Activated CD8-positive, alpha-beta memory T cell treated with anti-CD3 and anti-CD28 coated beads for 4 hours (primary cell): ENCODE measurements around the gene PRDM16.
"Not testable (repeated sequence)": the region's sequence is repeated elsewhere in the genome, so short reads cannot be mapped to it uniquely, and the experiment has no call there.

ENCODE experiments used
- DNase-seq, 2 donors: peaks; one replicate each; pipeline ENCODE4 v3.0.0-alpha.2; 2020; ENCODE audit warnings: low read depth in 2 of 2

Gene PRDM16

GRCh38 chr1:3082051-3082450, 13.0 kb downstream of the PRDM16 start:
- no peak for DNase-seq

DNA sequence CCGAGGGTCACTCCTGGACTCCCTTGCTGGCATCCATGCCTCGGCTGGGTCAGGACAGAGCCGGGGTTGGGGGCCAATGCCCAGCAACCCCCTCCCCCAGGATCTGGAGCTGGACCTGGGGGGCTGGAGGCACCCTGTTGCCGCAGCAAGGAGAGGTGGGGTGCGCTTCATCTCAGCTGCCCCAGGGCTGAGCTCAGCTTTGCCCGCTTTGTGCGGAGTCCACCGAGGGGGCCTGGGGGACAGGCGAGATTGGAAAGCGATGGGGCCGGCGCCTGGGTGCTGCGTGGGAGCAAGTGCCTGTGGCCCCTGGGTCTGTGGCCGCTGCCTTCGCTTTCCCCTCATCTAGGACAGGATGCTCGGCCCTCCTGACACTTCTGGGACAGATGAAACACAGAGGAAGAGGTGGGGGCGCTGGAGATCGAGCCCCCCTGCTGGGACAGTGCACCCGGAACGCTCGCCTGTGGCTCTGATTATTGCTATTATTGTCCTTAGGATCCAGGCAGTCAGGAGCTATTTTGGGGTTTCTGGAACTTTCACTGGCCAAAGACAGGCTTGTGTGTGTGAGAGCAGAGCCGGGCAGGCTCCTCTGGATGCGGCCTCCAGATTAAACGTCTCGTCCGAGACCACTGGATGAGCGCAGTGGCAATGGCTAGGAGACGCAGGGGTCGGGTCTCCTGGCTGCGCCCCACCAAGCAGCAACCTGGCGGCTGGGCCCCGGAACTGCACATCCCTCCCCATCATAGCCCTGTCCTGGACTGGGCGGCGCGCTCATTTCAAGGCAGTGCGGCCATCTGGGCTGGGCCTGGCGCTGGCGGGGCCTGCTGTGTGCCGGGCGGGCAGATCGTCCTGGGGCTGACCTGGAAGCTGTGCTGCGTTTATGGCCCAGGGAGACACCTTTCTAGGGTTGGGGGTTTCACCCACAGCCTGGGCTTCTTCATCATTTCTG, 13.8 kb downstream of the PRDM16 start:
- DNase-seq: no peak

GRCh38 chr1:3084154-3084553, 15.2 kb downstream of the PRDM16 start:
- DNase-seq: no peak

- DNase-seq: no peak
These were observed 15.7 kb downstream of the PRDM16 start for GRCh38 chr1:3084726-3085125.

DNA sequence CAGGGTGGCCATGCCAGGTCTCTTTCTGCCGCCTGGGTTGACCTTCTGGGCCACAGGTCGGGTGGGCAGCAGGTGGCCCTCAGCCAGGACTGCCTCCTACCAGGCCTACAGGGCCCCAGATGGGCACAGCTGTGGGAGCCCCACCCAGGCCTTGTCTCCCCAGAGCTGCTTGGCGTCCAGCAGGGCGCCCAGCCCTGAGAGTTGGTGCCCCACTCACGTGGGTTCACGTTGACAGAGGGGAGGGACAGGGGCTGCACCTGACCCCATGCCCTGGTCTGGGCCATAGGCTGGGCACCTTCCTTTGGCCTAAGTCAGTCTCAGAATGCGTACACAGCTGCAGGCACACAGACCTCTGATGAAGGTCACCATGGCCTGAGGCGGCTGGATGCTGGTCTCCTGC, 16.7 kb downstream of the PRDM16 start:
- no peak for DNase-seq

DNA sequence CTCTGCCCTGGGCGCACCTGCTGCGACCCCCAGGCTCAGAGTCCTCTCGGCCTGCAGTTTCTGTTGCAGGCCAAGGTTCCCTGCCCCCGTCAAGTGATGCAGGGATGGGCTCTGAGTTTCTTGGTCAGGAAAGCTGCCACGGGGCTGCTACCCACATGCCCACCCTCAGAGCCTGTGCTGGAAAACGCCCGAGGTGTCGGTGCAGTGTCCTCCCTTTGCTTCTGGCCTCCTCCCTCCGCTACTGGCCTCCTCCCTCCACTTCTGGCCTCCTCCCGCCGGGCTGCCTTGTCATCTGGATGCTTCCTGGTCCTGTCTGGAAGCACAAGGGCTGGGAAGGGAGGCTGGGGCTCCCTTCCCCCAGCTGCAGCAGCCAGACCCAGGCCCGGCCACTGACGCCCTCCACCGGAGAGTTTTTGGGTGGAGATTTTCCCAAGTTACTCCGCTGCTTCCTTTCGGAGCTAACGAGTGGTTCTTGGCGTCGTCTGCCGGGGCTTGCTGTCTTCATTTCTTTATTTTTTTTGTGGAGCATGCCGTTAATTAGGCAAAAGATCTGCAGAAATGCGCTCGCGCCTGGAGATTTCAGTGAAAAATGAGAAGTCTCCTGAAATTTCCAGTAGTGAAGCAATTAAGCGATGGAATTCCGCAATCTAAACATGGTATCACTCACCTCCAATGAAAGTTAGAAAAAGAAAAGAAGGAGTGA, 17.4 kb downstream of the PRDM16 start:
- DNase-seq: no peak

DNA sequence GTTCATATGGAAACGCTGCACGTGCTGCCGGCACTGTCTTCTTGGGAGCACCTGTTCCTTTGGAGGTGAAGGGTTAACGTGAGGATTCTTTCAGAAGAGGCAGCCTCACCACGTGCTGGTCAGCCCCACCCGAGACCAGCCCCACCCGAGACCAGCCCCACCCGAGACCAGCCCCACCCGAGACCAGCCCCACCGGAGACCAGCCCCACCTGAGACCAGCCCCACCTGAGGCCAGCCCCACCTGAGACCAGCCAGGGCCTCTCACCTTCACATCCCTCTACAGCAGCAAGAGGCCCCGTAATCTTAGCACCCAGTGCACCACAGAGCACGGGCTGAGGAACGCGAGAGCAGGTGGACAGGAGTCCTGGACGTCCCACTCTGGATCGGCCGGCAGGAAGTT, 18.0 kb downstream of the PRDM16 start:
- DNase-seq: no peak

DNA sequence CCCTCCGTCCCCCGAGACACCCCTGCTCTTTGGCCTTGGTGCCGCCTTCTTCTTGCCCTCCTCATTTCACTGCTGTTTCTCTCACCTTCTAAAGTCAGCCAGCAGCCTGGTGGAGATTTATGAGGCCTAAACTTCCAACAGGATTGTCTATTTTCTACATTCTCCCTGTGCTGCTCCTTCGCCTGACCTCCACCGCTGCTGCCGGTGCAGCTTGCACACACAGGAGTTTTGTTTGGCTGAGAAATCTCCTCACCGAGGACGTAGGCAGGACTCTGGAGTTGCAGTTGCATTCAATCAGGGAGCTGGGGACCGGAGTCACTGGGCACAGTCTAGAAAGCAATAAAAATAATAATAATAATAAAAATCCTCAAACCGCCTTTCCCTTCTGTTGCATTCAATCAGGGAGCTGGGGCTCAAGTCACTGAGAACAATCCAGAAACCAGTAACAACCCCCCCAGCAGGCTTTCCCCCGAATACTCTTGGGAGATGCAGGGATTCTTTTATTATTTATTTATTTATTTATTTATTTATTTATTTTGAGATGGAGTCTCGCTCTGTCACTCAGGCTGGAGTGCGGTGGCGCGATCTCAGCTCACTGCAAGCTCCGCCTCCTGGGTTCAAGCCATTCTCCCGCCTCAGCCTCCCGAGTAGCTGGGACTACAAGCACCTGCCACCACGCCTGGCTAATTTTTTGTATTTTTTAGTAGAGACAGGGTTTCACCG, 19.1 kb downstream of the PRDM16 start:
- DNase-seq: not testable (repeated sequence)

DNA sequence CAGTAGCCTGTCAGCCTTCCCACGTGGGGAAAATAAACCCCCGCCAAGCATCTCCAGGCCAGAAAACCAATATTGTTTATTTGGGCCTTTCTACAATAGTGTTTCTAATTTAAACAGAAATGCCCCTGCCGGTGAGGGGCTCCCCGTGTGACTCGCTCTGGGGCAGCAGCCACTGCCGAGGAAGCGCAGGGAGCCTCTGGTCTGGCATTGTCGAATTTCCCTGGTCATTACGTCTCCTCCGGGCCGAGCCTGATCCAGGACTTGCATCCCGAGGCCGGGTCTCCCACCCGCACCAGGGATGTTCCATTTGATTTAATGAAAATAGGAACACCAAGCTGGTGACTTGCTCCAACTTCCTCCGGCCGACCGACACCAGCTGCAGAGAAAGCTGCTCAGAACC, 20.5 kb downstream of the PRDM16 start:
- DNase-seq: no peak

GRCh38 chr1:3091334-3091733, 22.3 kb downstream of the PRDM16 start:
- no peak for DNase-seq

DNA sequence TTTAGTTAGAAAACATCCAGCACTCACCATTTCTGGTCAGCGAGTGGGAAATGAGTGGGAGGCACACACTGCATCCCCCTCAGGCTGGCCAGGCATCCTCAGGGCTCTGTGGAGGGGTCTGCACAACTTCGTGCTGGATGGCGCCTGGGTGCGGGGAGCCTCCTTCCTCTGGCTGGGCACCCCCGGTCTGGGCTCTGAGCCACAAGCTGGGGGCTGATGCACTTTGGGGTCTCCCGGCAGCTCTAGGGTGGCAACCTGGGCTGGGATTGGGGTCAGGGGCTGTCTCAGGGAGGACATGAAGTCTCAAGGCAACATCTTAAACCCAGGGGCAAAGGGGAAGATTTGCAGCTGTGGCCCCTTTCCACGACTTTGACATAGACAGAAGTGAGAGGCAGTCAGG, 23.5 kb downstream of the PRDM16 start:
- DNase-seq: no peak

- DNase-seq: no peak
These were observed 25.1 kb downstream of the PRDM16 start for GRCh38 chr1:3093898-3094626.

- DNase-seq: no peak
These were observed 26.1 kb downstream of the PRDM16 start for GRCh38 chr1:3094863-3095780.

DNA sequence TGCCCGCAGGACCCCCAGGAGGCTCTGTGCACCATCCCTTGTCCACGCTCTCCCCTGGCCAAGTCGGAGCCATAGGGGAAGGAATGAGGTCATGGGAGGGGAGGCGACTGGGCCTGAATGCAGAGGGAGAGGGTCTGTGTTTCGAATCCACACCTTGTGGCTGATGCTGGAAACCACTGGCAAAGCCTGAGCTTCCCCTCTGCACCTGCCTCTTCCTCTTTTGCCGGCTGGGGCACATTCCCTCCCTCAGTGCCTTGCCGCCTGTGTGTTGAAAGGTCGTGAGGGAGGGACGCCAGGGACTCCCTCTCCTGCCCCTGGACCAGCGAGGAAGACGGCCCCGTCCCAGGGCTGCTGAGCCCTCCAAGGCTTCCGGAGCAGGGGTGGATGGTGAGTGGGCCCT, 27.3 kb downstream of the PRDM16 start:
- DNase-seq: no peak

GRCh38 chr1:3097231-3097630, 28.2 kb downstream of the PRDM16 start:
- DNase-seq: no peak

- no peak for DNase-seq
These were observed 28.9 kb downstream of the PRDM16 start for GRCh38 chr1:3097861-3098260.

GRCh38 chr1:3099861-3100260, 30.9 kb downstream of the PRDM16 start:
- no peak for DNase-seq

DNA sequence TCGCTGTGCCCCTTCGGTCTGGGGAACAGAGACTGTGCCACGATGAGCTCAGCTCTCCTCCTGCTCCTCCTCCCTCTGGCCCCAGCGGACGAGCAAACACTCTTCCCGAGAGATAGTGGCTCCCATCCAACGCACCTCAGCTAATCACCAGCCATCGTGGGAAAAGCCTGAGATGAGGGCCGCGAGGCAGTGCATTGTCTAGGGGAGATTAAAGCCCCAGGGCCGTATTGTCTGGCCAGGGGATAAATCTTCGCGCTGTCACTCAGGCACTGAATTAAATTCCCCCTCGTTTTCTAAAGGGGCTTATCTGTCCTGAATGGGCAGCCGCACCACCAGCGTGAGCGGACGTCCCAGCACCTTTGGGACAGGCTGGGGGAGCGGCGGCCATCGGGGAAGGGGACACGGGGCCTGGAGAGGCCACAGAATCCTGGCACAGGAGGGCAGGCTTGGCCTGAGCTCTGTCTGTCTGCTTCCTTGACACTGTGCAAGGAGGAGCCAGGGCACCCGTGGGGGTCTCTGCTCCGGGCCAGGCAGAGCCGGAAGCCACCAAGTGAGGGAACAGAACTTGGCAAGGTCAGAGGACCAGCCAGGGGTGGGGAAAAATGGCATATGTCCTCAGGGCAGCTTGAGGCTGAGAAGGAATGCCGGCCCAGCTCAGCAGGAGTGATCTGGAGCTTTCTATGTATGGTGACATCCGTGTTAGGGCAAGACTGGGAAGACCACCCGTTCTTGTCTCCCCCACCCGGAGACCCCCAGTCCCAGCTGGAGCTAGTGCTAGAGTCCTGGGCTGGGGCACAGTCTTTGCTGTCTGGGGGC, 32.3 kb downstream of the PRDM16 start:
- no peak for DNase-seq

GRCh38 chr1:3102641-3103040, 33.6 kb downstream of the PRDM16 start:
- no peak for DNase-seq
